Right ventricle myocardium inferior (tissue), 1 donor: Measurements from ENCODE around the gene PPL. TPM values are rescaled to one million over a fixed set of nuclear protein-coding genes. Genes with fewer than 3 reads are reported as not detected.

Experiments used
- ATAC-seq: fragments of 200-7000 bp; cut with Tn5 transposase; one replicate; pipeline ENCODE4 v1.9.1; 2020; ENCODE audit warnings: mild to moderate bottlenecking, moderate library complexity
- DNase-seq: peaks from one replicate; pipeline ENCODE4 v3.0.0; 2021; ENCODE audit errors: missing footprints
- intact Hi-C: fragments of 100-400 bp; cut with DNase I; formaldehyde crosslinking; loops from one replicate; pipeline ENCODE4 v1.11.0; 2022
- total RNA-seq: library from RNA; stranded (reverse); fragmentation: NEBNext Ultra II Directional; extraction: Animal tissue kit (Norgen Biotek cat#: 25700); gene quantifications from one replicate; pipeline ENCODE4 v1.2.1, GENCODE V29; 2021
- donor health status: DM: no; HTN: yes; CAD: no; lungs with severe emphysema.

Gene PPL
- total RNA-seq, 1 donor from 2014 or later, result 20.2 TPM

- ATAC-seq (no peak), DNase-seq (no peak)
- intact Hi-C loops, result loop anchor here (5.0 kb wide), 1 partner anchor 57 kb away; the partner anchor contains the start of gene PPL
Observed at GRCh38 chr16:4880006-4880580, 56.9 kb downstream of the PPL start.

GRCh38 chr16:4879049-4879448, 57.9 kb downstream of the PPL start:
- ATAC-seq, result no peak
- intact Hi-C loops, result no loop called here

GRCh38 chr16:4877380-4877685, 59.6 kb downstream of the PPL start:
- no peak for ATAC-seq
- DNase-seq, result no peak
- intact Hi-C loops, result no loop called here

More at GRCh38 chr16:4879049-4879448, 57.9 kb downstream of the PPL start:
- DNase-seq, result no peak

GRCh38 chr16:4876646-4877379, 60.1 kb downstream of the PPL start:
- ATAC-seq (no peak), DNase-seq (no peak)
- intact Hi-C loops, result no loop called here

GRCh38 chr16:4874666-4875065, 62.3 kb downstream of the PPL start:
- DNase-seq, result no peak
- ATAC-seq, result no peak
- intact Hi-C loops, result no loop called here

GRCh38 chr16:4873091-4873490, 63.9 kb downstream of the PPL start:
- intact Hi-C loops, result no loop called here
- no peak for DNase-seq
- ATAC-seq, result no peak

GRCh38 chr16:4871071-4871470, 65.9 kb downstream of the PPL start:
- ATAC-seq (no peak), DNase-seq (no peak)
- intact Hi-C loops, result no loop called here

GRCh38 chr16:4870138-4870671, 66.7 kb downstream of the PPL start:
- intact Hi-C loops, result no loop called here
- no peak for DNase-seq
- no peak for ATAC-seq

GRCh38 chr16:4869147-4869805, 67.7 kb downstream of the PPL start:
- ATAC-seq (peak; percentile 30), DNase-seq (no peak)
- intact Hi-C loops, result no loop called here

GRCh38 chr16:4868535-4868934, 68.4 kb downstream of the PPL start:
- no peak for DNase-seq
- no peak for ATAC-seq
- intact Hi-C loops, result no loop called here

- ATAC-seq, result no peak
- intact Hi-C loops, result no loop called here
- no peak for DNase-seq
Observed at GRCh38 chr16:4868026-4868425, 68.9 kb downstream of the PPL start.

GRCh38 chr16:4866586-4866985, 70.4 kb downstream of the PPL start:
- intact Hi-C loops, result no loop called here
- ATAC-seq (no peak), DNase-seq (no peak)

- DNase-seq, result no peak
- ATAC-seq, result no peak
- intact Hi-C loops, result no loop called here
Observed at GRCh38 chr16:4865231-4865860, 71.6 kb downstream of the PPL start.

GRCh38 chr16:4864728-4865127, 72.2 kb downstream of the PPL start:
- intact Hi-C loops, result loop anchor here (5.0 kb wide), 1 partner anchor 93 kb away; the partner anchor contains the start of gene SEC14L5
- DNase-seq (no peak), ATAC-seq (no peak)

GRCh38 chr16:4862639-4863038, 74.3 kb downstream of the PPL start:
- ATAC-seq (no peak), DNase-seq (no peak)
- intact Hi-C loops, result loop anchor here (5.0 kb wide), 1 partner anchor 95 kb away; the partner anchor contains the start of gene SEC14L5

- intact Hi-C loops, result loop anchor here (5.0 kb wide), 1 partner anchor 96 kb away; the partner anchor contains the start of gene SEC14L5
- DNase-seq (no peak), ATAC-seq (no peak)
Observed at GRCh38 chr16:4860727-4861342, 76.1 kb downstream of the PPL start.

GRCh38 chr16:4859900-4860255, 77.1 kb downstream of the PPL start:
- no peak for DNase-seq
- no peak for ATAC-seq
- intact Hi-C loops, result loop anchor here (5.0 to 10.0 kb wide), 2 partner anchors 97 to 125 kb away; partner anchors contain the start of genes ANKS3, DNAAF8 and SEC14L5

- intact Hi-C loops, result loop anchor here (10.0 kb wide), 1 partner anchor 125 kb away; the partner anchor contains the start of genes ANKS3 and DNAAF8
- ATAC-seq (no peak), DNase-seq (no peak)
Observed at GRCh38 chr16:4859190-4859899, 77.6 kb downstream of the PPL start.
